ENCODE results near the gene MRPS9.

DNA sequence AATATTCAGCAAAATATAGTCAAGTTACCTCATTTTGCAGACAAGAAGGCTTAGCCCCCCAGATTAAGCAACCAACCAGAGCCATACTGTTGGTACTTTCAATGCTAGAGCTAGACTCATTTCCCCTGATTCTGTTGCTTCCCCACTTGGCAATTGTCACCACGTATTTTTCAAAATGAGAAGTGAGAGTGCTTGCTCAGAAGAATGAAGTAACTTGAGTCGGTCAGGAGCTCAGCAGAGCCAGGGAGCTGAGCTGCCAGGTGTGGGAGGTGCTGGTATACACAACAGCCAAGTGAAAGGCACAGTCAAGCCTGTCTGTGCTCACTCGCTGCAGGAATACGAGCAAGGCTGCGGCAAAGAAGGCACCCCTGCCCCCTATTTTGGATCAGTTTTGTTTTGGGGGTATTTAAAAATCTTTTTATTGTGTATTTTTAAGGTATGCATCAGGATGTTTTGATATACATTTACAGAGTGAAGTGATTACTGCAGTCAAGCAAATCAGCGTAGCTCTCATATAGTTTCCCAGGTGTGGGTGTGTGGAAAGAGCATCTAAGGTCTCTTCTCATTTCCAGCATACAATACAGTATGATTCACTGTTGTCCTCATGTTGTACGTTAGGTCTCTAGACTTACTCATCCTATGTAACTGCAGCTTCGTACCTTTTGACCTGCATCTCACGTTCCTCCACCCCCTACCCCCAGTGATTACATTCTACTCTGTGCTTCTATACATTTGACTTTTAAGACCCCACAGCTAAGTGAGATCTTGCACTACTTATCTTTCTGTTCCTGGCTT is 62.4 kb downstream of the MRPS9 start:
- TF ChIP-seq, protein P1, sequence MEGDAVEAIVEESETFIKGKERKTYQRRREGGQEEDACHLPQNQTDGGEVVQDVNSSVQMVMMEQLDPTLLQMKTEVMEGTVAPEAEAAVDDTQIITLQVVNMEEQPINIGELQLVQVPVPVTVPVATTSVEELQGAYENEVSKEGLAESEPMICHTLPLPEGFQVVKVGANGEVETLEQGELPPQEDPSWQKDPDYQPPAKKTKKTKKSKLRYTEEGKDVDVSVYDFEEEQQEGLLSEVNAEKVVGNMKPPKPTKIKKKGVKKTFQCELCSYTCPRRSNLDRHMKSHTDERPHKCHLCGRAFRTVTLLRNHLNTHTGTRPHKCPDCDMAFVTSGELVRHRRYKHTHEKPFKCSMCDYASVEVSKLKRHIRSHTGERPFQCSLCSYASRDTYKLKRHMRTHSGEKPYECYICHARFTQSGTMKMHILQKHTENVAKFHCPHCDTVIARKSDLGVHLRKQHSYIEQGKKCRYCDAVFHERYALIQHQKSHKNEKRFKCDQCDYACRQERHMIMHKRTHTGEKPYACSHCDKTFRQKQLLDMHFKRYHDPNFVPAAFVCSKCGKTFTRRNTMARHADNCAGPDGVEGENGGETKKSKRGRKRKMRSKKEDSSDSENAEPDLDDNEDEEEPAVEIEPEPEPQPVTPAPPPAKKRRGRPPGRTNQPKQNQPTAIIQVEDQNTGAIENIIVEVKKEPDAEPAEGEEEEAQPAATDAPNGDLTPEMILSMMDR (IDR thresholded peaks at IDR 0.05; ENCODE audit: poor library complexity, severe bottlenecking), result no peak
- TF ChIP-seq SMC3 (conservative IDR thresholded peaks at IDR 0.05; ENCODE audit: poor library complexity), result no peak

Measured in neural cell (in vitro differentiated cells).